ENCODE measurements around the gene CC2D1A.
"Not testable (repeated sequence)": the region's sequence is repeated elsewhere in the genome, so short reads cannot be mapped to it uniquely, and the experiment has no call there.

CC2D1A gene

DNA sequence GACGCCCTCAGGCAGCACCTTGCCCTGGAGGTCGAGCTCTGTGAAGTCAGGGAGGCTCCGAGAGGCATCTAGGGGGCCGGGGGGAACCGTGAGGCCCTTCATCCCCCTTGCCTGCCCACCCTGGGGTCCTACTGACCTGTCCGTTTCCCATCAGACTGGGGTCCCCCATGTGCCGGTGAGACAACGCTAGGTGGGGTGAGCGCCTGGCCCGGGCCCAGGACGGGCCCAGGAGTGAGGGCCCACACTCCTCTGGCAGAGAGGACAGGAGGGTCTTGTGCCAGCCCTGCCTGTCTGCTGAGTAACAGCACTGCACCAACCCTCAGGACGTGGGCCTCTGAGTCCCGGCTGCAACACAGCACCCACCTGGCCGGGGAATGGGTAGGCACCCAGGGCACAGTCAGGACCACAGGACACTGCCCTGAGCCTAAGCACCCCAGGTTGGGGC, 60.7 kb downstream of the CC2D1A start:
- DNase-seq, result no peak
- in situ Hi-C loops (cut with MboI; ENCODE audit: low pct_unique_long_range_greater_than_20kb, low sequenced_read_pairs), result no loop called here

DNA sequence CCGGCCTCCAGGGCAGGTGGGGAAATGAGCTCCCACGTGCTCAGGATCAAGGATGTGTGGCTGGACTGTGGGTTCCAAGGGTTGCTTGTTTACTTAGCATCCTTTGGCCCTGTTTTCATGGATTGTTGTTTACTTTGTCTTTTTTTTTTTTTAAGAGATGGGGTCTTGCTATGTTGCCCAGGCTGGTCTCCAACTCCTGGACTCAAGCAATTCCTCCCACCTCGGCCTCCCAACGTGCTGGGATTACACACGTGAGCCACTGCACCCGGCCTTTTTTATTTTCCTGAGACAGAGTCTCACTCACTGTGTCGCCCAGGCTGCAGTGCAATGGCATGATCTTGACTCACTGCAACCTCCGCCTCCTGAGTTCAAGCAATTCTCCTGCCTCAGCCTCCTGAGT, 61.2 kb downstream of the CC2D1A start:
- in situ Hi-C loops (cut with MboI; ENCODE audit: low pct_unique_long_range_greater_than_20kb, low sequenced_read_pairs); DNase-seq: not testable (repeated sequence)

DNA sequence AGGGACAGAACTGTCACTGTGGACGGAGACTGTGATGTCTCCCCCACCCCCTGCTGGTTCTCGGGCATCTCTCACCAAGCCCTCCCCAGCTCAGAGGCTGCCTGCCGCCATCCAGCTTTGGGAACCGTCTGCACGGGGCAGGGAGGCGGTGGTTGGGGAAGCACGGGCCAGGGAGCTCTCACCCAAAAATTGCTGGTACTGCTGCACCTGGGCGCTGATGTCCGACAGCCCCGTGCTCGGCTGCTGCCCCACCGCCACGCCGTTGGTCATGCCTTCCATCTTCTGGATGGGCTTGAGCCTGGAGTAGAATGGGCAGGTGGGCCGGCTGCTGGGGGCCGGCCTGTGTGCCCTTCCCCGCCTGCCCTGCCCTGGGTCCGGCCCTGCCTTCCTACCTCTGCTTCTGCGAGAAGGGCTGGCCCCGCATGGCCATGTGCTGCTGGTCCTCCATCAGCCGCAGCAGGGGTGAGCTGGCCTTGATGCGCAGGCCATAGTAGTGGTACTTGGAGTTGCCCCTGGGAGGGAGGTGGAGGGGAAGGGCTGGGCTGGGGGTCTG, 62.5 kb downstream of the CC2D1A start:
- in situ Hi-C loops (cut with MboI; ENCODE audit: low pct_unique_long_range_greater_than_20kb, low sequenced_read_pairs), result no loop called here
- no peak for DNase-seq

DNA sequence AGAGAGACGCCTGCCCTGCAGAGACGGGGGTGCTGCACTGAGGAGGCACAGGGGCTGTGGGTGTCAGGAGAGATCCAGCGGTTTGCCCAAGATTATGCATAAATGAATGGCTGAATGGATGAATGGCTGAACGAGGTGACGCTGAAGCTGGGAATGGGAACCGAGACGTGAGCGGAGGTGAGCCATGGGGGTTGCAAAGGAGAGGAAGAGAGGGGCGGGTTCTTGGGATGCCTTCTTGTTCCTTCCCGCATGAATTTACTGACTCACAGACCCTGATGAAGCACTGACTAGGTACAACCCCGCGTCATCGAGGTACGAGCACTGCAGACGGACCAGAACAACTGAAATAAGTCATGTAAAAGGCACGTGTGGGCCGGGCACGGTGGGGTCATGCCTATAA, 63.0 kb downstream of the CC2D1A start:
- in situ Hi-C loops (cut with MboI; ENCODE audit: low pct_unique_long_range_greater_than_20kb, low sequenced_read_pairs), result no loop called here
- no peak for DNase-seq

DNA sequence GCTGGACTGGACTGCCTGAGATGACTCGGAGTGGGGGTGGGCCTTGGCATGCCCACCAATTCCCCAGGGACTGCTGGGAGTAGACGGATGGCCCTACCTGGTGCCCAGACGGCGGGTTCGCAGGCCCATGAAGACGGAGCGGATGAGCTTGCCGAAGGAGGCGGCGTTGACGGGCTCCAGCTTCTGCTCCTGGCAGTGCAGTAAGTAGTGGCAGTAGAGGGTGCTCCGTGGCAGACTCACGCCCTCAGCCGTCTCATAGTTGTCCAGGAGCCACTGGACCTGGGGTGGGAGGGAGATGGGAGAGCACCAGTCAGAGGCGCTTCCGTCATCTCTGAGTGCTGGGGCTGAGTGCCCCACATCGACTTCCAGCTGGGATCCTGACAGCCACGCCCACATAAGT, 63.9 kb downstream of the CC2D1A start:
- in situ Hi-C loops (cut with MboI; ENCODE audit: low pct_unique_long_range_greater_than_20kb, low sequenced_read_pairs), result no loop called here
- DNase-seq, result no peak

DNA sequence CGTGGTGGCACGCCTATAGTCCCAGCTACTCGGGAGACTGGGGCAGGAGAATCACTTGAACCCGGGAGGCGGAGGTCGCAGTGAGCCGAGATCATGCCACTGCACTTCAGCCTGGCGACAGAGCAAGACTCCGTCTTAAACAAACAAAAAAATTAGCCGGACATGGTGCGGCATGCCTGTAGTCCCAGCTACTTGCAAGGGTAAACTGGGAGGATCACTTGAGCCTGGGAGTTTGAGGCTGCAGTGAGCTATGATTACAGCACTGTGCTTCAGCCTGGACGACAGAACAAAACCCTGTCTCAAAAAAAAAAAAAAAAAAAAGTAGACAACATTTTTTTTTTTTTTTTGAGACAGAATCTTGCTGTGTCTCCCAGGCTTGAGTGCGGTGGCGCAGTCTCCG, 65.9 kb downstream of the CC2D1A start:
- in situ Hi-C loops (cut with MboI; ENCODE audit: low pct_unique_long_range_greater_than_20kb, low sequenced_read_pairs); DNase-seq: not testable (repeated sequence)

DNA sequence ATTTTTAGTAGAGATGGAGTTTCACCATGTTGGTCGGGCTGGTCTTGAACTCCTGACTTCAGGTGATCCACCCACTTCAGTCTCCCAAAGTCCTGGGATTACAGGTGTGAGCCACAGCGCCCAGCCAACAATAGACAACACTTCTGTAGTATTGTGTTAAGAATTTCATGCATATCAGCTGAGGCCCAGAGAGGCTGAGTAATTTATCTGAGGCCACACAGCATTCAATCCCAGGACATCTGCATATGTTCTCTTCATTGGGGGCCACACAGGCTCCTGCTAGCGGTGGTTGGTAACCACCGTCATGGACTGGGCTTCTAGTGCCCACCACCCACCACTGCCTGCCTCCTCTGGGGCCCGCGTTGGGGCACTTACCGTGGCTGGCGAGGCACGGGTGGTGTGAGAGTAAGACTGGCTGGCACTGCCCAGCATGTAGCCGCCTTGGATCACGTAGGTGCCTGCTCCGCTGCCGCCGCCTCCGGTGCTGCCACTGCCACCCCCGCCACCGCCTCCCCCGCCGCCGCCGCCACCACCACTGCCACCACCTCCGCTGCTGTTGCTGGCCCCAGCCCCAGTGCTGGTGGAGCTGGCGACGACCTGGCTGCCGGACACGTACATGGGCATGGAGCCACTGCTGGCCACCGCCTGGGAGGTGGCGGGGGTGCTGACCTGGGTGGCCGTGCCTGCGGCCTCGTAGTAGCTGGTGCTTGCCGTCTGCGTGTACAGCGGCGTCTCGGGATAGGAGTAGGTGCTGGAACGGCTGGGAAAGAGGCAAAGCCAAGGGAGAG, 66.6 kb downstream of the CC2D1A start:
- DNase-seq, result no peak
- in situ Hi-C loops (cut with MboI; ENCODE audit: low pct_unique_long_range_greater_than_20kb, low sequenced_read_pairs), result no loop called here

DNA sequence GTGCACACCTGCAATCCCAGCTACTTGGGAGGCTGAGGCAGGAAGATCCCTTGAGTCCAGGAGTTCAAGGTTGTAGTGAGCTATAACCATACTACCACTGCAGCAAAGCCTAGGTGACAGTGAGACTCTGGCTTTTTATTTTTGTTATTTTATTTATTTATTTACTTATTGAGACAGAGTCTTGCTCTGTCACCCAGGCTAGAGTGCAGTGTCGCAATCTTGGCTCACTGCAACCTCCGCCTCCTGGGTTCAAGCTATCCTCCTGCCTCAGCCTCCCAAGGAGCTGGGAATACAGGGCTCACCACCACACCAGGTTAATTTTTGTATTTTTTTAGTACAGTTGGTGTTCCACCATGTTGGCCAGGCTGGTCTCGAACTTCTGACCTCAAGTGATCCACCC, 67.5 kb downstream of the CC2D1A start:
- DNase-seq; in situ Hi-C loops (cut with MboI; ENCODE audit: low pct_unique_long_range_greater_than_20kb, low sequenced_read_pairs): not testable (repeated sequence)

DNA sequence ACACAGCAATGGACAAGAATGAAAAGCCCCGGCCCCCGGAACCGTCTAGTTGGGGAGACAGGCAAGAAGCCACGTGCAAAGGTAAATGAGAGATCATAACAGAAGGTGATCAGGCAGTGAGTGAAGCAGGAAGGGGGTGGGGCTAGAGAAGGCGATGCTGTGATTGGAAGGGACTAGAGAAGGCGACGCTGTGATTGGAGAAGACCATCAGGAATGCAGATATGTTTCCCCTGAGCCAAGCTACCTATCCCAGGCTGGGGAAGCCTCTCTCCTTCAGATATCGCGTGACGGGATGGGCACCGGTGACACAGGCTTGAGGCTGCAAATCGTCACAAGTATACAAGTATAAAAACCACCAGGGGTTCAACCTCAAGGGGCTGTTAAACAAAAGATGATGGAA, 68.1 kb downstream of the CC2D1A start:
- in situ Hi-C loops (cut with MboI; ENCODE audit: low pct_unique_long_range_greater_than_20kb, low sequenced_read_pairs), result no loop called here

DNA sequence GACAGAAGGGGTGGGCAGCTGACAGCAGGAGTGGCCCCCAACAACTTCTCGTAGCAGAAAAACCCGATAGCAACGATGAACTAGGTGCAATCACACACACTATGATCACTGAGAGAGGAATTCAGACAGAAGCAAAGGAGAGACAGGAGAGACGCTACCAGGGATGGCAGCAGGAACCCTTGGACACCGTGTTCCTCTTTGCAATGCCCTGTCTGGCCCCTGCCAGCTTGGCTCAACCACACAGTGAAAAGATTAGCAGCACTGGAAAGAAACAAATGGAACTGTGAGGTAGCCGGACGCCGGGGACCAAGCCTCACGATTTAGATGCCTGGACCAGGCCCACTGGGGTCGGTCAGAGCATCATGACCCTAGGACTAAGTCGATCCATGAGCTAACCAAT, 69.9 kb downstream of the CC2D1A start:
- in situ Hi-C loops (cut with MboI; ENCODE audit: low pct_unique_long_range_greater_than_20kb, low sequenced_read_pairs), result no loop called here

More for the DNA sequence above, 68.1 kb downstream of the CC2D1A start:
- no peak for DNase-seq

DNA sequence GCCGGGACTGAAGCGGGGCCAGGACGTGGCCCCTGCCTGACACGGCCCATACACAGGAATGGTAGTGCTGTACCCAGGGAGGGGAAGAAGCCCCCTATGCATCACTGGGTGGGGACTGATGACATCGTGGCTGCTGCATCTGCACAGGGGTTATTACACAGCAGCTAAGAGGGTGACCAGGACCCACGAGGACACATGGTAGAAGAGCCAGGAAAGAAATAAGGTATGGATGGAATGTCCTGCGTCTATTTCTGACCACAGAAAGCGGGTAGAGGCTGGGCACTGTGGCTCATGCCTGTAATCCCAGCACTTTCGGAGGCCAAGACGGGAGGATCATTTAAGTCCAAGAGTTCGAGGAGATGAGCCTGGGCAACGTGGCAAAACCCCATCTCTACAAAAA, 70.4 kb downstream of the CC2D1A start:
- no peak for DNase-seq
- in situ Hi-C loops (cut with MboI; ENCODE audit: low pct_unique_long_range_greater_than_20kb, low sequenced_read_pairs), result no loop called here

More for the DNA sequence above, 69.9 kb downstream of the CC2D1A start:
- DNase-seq, result no peak

DNA sequence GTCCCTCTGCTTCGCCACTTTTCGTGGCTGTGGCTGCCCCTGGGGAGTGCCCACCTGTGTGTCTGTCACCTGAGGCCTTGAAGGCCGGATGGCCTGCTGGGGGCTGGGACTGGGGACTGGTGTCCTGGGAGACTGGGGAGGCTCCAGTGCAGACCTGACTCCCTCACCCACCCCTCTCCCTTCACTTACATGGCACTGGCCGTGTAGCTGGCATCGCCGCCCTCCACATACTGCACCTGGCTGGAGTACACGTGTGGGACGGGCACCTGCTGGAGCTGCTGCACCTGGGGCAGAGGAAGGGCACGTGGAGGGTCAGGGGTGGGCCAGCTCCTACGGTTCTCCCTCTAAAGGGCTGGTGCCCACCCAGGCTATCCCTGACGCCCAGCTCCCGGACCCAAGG, 71.8 kb downstream of the CC2D1A start:
- no peak for DNase-seq
- in situ Hi-C loops (cut with MboI; ENCODE audit: low pct_unique_long_range_greater_than_20kb, low sequenced_read_pairs), result no loop called here

DNA sequence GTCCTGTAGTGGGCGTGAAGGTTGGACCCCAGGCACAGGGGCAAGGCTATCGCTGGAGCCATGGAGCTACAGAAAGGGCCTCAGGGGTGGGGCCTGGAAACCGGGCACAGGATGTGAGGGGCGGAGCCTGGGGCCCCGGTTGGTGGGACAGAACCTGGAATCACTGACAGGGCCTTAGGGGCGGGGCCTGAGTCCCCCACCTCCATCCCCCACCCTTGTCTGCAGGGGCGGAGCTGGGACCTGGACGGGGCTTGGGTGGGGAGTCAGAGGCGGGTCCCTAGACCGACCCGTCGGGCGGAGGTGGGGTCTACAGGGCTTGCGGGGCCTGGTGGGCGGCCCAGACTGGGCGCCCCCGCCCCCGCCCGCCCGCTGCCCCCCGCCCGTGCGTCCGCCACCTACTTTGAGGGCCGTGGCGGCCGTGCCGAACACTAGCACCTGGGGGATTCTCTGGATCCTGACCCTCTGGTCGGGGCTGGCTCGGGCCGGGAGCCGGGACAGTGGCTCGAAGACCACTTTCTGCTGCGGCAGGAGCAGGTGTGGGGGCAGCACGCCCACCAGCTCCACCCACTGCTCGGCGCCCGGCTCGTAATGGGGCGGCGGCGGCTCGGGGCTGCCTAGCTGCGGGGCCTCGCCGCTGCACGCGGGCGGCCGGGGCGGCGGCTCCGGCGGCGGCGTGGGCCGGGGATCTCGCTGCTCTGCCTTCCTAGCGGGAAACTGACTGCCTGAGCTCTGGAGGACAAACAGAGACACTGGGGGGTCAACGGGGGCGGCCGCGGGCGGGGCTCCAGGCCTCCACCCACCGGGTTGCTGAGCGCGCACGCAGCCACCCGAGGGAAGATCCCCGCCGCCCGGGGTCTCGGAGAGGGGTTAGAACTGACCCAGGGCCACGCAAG, 72.6 kb downstream of the CC2D1A start:
- in situ Hi-C loops (cut with MboI; ENCODE audit: low pct_unique_long_range_greater_than_20kb, low sequenced_read_pairs), result no loop called here
- DNase-seq, result no peak

DNA sequence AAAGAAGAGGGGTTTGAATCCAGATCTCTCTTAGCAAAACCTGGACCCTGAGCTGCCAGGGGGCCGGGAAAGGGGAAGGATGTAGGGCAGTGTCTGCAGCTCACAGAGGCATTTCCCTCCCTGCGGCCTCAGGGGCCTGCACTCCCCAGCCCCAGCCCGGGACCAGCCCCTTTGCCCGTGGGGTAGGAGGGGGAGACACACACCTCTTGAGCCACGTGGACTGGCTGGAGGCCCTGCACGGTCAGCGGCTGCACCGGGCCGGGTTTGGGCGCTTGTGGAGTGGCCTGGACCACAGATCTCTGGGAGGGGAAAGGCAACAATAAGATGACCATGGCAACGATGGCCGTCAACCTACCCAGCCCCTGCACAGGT, 73.2 kb downstream of the CC2D1A start:
- DNase-seq, result no peak
- in situ Hi-C loops (cut with MboI; ENCODE audit: low pct_unique_long_range_greater_than_20kb, low sequenced_read_pairs), result no loop called here

DNA sequence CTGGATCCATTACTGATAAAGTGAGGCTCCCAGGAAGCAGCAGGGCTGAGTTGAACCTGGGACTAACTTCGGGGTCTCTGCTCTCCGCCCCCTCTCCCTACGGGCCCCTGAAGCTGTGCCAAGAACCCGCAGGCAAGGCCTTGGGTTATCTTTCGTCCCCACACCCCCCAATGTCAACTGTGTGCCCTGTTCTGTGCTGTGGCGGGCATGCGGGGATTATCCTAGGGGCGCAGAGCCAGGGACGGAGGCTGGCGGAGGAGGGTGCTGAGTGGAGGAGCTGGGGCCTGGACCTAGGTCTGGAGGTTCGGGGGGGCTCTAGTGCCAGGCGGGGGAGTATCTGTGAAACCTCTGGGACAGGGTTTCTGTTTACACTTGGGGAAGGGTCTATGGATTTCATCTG, 73.7 kb downstream of the CC2D1A start:
- in situ Hi-C loops (cut with MboI; ENCODE audit: low pct_unique_long_range_greater_than_20kb, low sequenced_read_pairs), result no loop called here

DNA sequence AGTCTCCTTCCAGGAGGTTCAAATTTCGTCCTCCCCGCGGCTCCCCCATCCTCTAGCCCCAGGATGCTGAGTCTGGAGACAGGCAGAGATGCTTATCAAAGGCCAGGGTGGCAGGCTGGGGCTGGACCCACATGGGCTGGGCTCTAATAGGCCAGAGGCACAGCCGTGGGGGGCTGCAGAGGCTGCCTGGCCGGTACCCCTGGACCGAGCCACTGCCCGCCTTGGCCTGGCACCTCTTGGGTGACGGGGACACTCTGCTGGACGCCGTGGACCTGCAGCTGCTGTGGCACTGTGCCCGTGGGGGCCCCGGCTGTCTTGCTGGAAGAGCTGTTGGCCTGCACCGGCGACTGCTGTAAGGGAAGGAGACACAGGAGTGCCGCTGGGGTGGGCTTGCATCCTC, 74.3 kb downstream of the CC2D1A start:
- in situ Hi-C loops (cut with MboI; ENCODE audit: low pct_unique_long_range_greater_than_20kb, low sequenced_read_pairs), result no loop called here
- DNase-seq, result no peak

More for the DNA sequence above, 73.7 kb downstream of the CC2D1A start:
- DNase-seq, result no peak

Measured in KBM-7 (cell line).